Left hindlimb (tissue), 1 donor: Measurements from ENCODE around the gene NXT1.
"Not testable (repeated sequence)": the region's sequence is repeated elsewhere in the genome, so short reads cannot be mapped to it uniquely, and the experiment has no call there.

Source experiments
- DNase-seq: peaks from one replicate; pipeline ENCODE4 v3.0.0-alpha.2; 2018

The NXT1 gene

GRCh38 chr20:23350196-23350903 is at the start of gene NXT1:
TSS of gene NXT1 (plus strand) at chr20:23350791. CDS start at chr20:23354042, 3,251 bp downstream.
- DNase-seq = peak; percentile 98

- no peak for DNase-seq
These were observed 49.0 kb upstream of the NXT1 start for GRCh38 chr20:23301436-23302050.

- no peak for DNase-seq
These were observed 48.2 kb upstream of the NXT1 start for GRCh38 chr20:23302386-23302785.

- no peak for DNase-seq
These were observed 47.8 kb upstream of the NXT1 start for GRCh38 chr20:23302801-23303200.

- no peak for DNase-seq
These were observed 47.1 kb upstream of the NXT1 start for GRCh38 chr20:23303325-23304102.

GRCh38 chr20:23304616-23305015 is 46.0 kb upstream of the NXT1 start:
- no peak for DNase-seq

- DNase-seq = peak; percentile 39
These were observed 45.5 kb upstream of the NXT1 start for GRCh38 chr20:23305098-23305497.

GRCh38 chr20:23307393-23307792 is 43.2 kb upstream of the NXT1 start:
- DNase-seq = not testable (repeated sequence)

GRCh38 chr20:23308024-23308423 is 42.6 kb upstream of the NXT1 start:
- no peak for DNase-seq

GRCh38 chr20:23308908-23309307 is 41.7 kb upstream of the NXT1 start:
- DNase-seq = no peak

- peak; percentile 3 for DNase-seq
These were observed 40.8 kb upstream of the NXT1 start for GRCh38 chr20:23309781-23310180.

GRCh38 chr20:23311947-23312506 is 38.6 kb upstream of the NXT1 start:
- peak; percentile 18 for DNase-seq

GRCh38 chr20:23313271-23313670 is 37.3 kb upstream of the NXT1 start:
- peak; percentile 30 for DNase-seq

GRCh38 chr20:23314699-23315098 is 35.9 kb upstream of the NXT1 start:
- DNase-seq = no peak

- DNase-seq = no peak
These were observed 35.5 kb upstream of the NXT1 start for GRCh38 chr20:23315099-23315498.

GRCh38 chr20:23316626-23317025 is 34.0 kb upstream of the NXT1 start:
- DNase-seq = no peak

- no peak for DNase-seq
These were observed 33.5 kb upstream of the NXT1 start for GRCh38 chr20:23317081-23317480.

- DNase-seq = no peak
These were observed 32.2 kb upstream of the NXT1 start for GRCh38 chr20:23318347-23318746.

GRCh38 chr20:23320317-23320716 is 30.3 kb upstream of the NXT1 start:
- peak; percentile 6 for DNase-seq

- no peak for DNase-seq
These were observed 25.5 kb upstream of the NXT1 start for GRCh38 chr20:23325107-23325506.

GRCh38 chr20:23326774-23327173 is 23.8 kb upstream of the NXT1 start:
- DNase-seq = no peak

- no peak for DNase-seq
These were observed 22.8 kb upstream of the NXT1 start for GRCh38 chr20:23327617-23328333.
